MCF 10A (cell line): ENCODE measurements around the gene ZNF275. TPM values are rescaled to one million over a fixed set of nuclear protein-coding genes. Genes with fewer than 3 reads are reported as not detected.
"Not testable (repeated sequence)": the region's sequence is repeated elsewhere in the genome, so short reads cannot be mapped to it uniquely, and the experiment has no call there.

Source experiments
- BruUV-seq: library from RNA; stranded (reverse); fragments of 400-500 nt; replicated peaks from 2 replicates; lab custom pipeline; 2021; lab: Mats Ljungman, UMichigan
- CTCF ChIA-PET: fragments of 300-600 bp; sonication (Branson Sonifier 250); formaldehyde crosslinking; extraction: SDS; loops from one replicate; lab custom pipeline; 2021; ENCODE audit warnings: antibody characterized with exemption, inconsistent platforms; lab: Yijun Ruan, JAX
- POLR2A ChIA-PET: fragments of 300-600, 350-650 bp; sonication (Branson Sonifier 250); formaldehyde crosslinking; extraction: SDS; loops from one replicate; lab custom pipeline; 2020; ENCODE audit warnings: antibody characterized with exemption, inconsistent platforms; lab: Yijun Ruan, JAX
- DNase-seq: peaks from one replicate; pipeline ENCODE4 v3.0.0-alpha.2; 2018; ENCODE audit not compliant: unreplicated experiment
- H3K27ac Mint-ChIP-seq: one replicate; pipeline ENCODE4 v1.8.0; 2022; ENCODE audit warnings: mild to moderate bottlenecking, low read depth, mixed read lengths; ENCODE audit not compliant: unreplicated experiment
- H3K27me3 Mint-ChIP-seq: one replicate; pipeline ENCODE4 v1.8.0; 2022; ENCODE audit warnings: mixed read lengths; ENCODE audit not compliant: insufficient read depth, unreplicated experiment
- H3K36me3 Mint-ChIP-seq: one replicate; pipeline ENCODE4 v1.8.0; 2022; ENCODE audit warnings: mild to moderate bottlenecking, moderate library complexity, mixed read lengths; ENCODE audit not compliant: insufficient read depth, unreplicated experiment
- H3K4me1 Mint-ChIP-seq: one replicate; pipeline ENCODE4 v1.8.0; 2022; ENCODE audit warnings: mixed read lengths; ENCODE audit not compliant: insufficient read depth, unreplicated experiment
- H3K4me3 Mint-ChIP-seq: one replicate; pipeline ENCODE4 v1.8.0; 2022; ENCODE audit warnings: mild to moderate bottlenecking, moderate library complexity, mixed read lengths; ENCODE audit not compliant: unreplicated experiment
- H3K9me3 Mint-ChIP-seq: one replicate; pipeline ENCODE4 v1.8.0; 2022; ENCODE audit warnings: mixed read lengths; ENCODE audit not compliant: unreplicated experiment
- CTCF ChIP-seq: fragments of 200-600 bp; IDR thresholded peaks from one replicate; pipeline ENCODE4 v1.8.0; 2022; ENCODE audit warnings: antibody characterized with exemption, mild to moderate bottlenecking; ENCODE audit not compliant: unreplicated experiment
- intact Hi-C: fragments of 100-400 bp; cut with micrococcal nuclease; formaldehyde crosslinking; loops from 2 replicates; pipeline ENCODE4 v1.14.1; 2022
- total RNA-seq: library from RNA; stranded (reverse); gene quantifications from 2 replicates; pipeline ENCODE4 v1.2.3, GENCODE V29; 2022

ZNF275 gene
- total RNA-seq, 1 experiment from 2014 or later, result 10.7 TPM

- H3K27ac Mint-ChIP-seq, result no peak overlapping the region
- no peaks in the 10 kb centered on the region for H3K36me3 Mint-ChIP-seq
- TF ChIP-seq CTCF, result no peak
- no peak for DNase-seq
- ChIA-PET CTCF (no interaction called here), POLR2A (no interaction called here)
- intact Hi-C loops, result no loop called here
- BruUV-seq, result no TSS peak
- no peaks in the 10 kb centered on the region for H3K27me3 Mint-ChIP-seq
- no peak overlapping the region for H3K4me3 Mint-ChIP-seq
- no peaks in the 10 kb centered on the region for H3K4me1 Mint-ChIP-seq
- no peaks in the 10 kb centered on the region for H3K9me3 Mint-ChIP-seq
Measured at GRCh38 chrX:153317306-153317705, 16.6 kb upstream of the ZNF275 start.

- Mint-ChIP-seq H3K4me1 (no peaks in the 10 kb centered on the region), H3K4me3 (no peak overlapping the region), H3K27ac (no peak overlapping the region), H3K9me3 (no peaks in the 10 kb centered on the region), H3K36me3 (no peaks in the 10 kb centered on the region), H3K27me3 (peaks cover 4% of the 10 kb centered on the region)
- ChIA-PET POLR2A (no interaction called here), CTCF (interaction anchor here (0.6 kb wide), 2 partner anchors 288 to 533 kb away, joined by 3 to 4 read pairs; no protein-coding TSS in a partner anchor)
- no peak for DNase-seq
- no peak for TF ChIP-seq CTCF
- BruUV-seq, result no TSS peak
- intact Hi-C loops, result no loop called here
Measured at GRCh38 chrX:153317996-153318722, 15.8 kb upstream of the ZNF275 start.

- Mint-ChIP-seq H3K27me3 (peaks cover 10% of the 10 kb centered on the region), H3K27ac (no peak overlapping the region), H3K4me1 (no peaks in the 10 kb centered on the region), H3K36me3 (no peaks in the 10 kb centered on the region), H3K4me3 (no peak overlapping the region), H3K9me3 (peaks cover 3% of the 10 kb centered on the region)
- no TSS peak for BruUV-seq
- TF ChIP-seq CTCF, result no peak
- POLR2A ChIA-PET, result no interaction called here
- DNase-seq, result no peak
- CTCF ChIA-PET, result interaction anchor here (0.6 kb wide), 1 partner anchor 288 kb away, joined by 4 read pairs; no protein-coding TSS in a partner anchor
- intact Hi-C loops, result no loop called here
Measured at GRCh38 chrX:153318811-153319210, 15.1 kb upstream of the ZNF275 start.

- no peak for DNase-seq
- TF ChIP-seq CTCF, result no peak
- Mint-ChIP-seq H3K4me3 (no peak overlapping the region), H3K27me3 (peaks cover 17% of the 10 kb centered on the region), H3K9me3 (peaks cover 10% of the 10 kb centered on the region), H3K36me3 (no peaks in the 10 kb centered on the region), H3K27ac (no peak overlapping the region), H3K4me1 (no peaks in the 10 kb centered on the region)
- intact Hi-C loops, result no loop called here
- ChIA-PET CTCF (interaction anchor here (0.6 kb wide), 1 partner anchor 25 kb away, joined by 4 read pairs; no protein-coding TSS in a partner anchor), POLR2A (no interaction called here)
- BruUV-seq, result no TSS peak
Measured at GRCh38 chrX:153319295-153320046, 14.5 kb upstream of the ZNF275 start.

GRCh38 chrX:153320047-153320443 is 13.9 kb upstream of the ZNF275 start:
- CTCF ChIA-PET, H3K27ac Mint-ChIP-seq, H3K4me1 Mint-ChIP-seq, BruUV-seq, POLR2A ChIA-PET, H3K36me3 Mint-ChIP-seq, DNase-seq, intact Hi-C loops, H3K4me3 Mint-ChIP-seq: not testable (repeated sequence)
- Mint-ChIP-seq H3K27me3 (peaks cover 22% of the 10 kb centered on the region), H3K9me3 (peaks cover 11% of the 10 kb centered on the region)
